ENCODE results near the gene CYTH2. TPM values are rescaled to one million over a fixed set of nuclear protein-coding genes. Genes with fewer than 3 reads are reported as not detected.

Gene CYTH2
- total RNA-seq, 1 donor = 66.2 TPM

- Histone ChIP-seq H4K20me1 (ENCODE audit: insufficient read depth, low read length) (no peaks in the 10 kb centered on the region), H3K36me3 (ENCODE audit: insufficient read depth, low read length) (no peaks in the 10 kb centered on the region), H2AFZ (ENCODE audit: low read length) (no peak overlapping the region), H3K4me2 (ENCODE audit: insufficient read depth, low read length) (no peak overlapping the region), H3K4me1 (ENCODE audit: insufficient read depth, low read length) (no peaks in the 10 kb centered on the region), H3K27ac (ENCODE audit: low read depth, low read length) (no peak overlapping the region), H3K4me3 (ENCODE audit: insufficient read depth, low read length) (no peak overlapping the region), H3K27me3 (ENCODE audit: insufficient read depth, low read length) (no peaks in the 10 kb centered on the region), H3K79me2 (ENCODE audit: insufficient read depth, low read length) (no peaks in the 10 kb centered on the region), H3K9me3 (ENCODE audit: low read depth, low read length) (no peaks in the 10 kb centered on the region)
- no peak for TF ChIP-seq CTCF (IDR thresholded peaks at IDR 0.05; ENCODE audit: extremely low read depth, low read depth, low read length)
- DNase-seq (ENCODE audit: insufficient read length, low spot score, missing footprints) = peak; percentile 41
Observed at GRCh38 chr19:48433337-48433736, 35.8 kb upstream of the CYTH2 start.

- Histone ChIP-seq H3K27ac (ENCODE audit: low read depth, low read length) (no peak overlapping the region), H3K4me1 (ENCODE audit: insufficient read depth, low read length) (no peaks in the 10 kb centered on the region), H3K27me3 (ENCODE audit: insufficient read depth, low read length) (no peaks in the 10 kb centered on the region), H3K79me2 (ENCODE audit: insufficient read depth, low read length) (no peaks in the 10 kb centered on the region), H3K9me3 (ENCODE audit: low read depth, low read length) (no peaks in the 10 kb centered on the region), H3K4me2 (ENCODE audit: insufficient read depth, low read length) (no peak overlapping the region), H2AFZ (ENCODE audit: low read length) (no peak overlapping the region), H3K36me3 (ENCODE audit: insufficient read depth, low read length) (no peaks in the 10 kb centered on the region), H4K20me1 (ENCODE audit: insufficient read depth, low read length) (no peaks in the 10 kb centered on the region), H3K4me3 (ENCODE audit: insufficient read depth, low read length) (no peak overlapping the region)
- DNase-seq (ENCODE audit: insufficient read length, low spot score, missing footprints) = no peak
- no peak for TF ChIP-seq CTCF (IDR thresholded peaks at IDR 0.05; ENCODE audit: extremely low read depth, low read depth, low read length)
Observed at GRCh38 chr19:48436586-48436985, 32.6 kb upstream of the CYTH2 start.

- H3K27ac ChIP-seq (ENCODE audit: low read depth, low read length) = no peak overlapping the region
- no peak overlapping the region for H3K4me3 ChIP-seq (ENCODE audit: insufficient read depth, low read length)
- peaks cover 16% of the 10 kb centered on the region for H3K4me1 ChIP-seq (ENCODE audit: insufficient read depth, low read length)
- peak; percentile 60 for DNase-seq (ENCODE audit: insufficient read length, low spot score, missing footprints)
- no peaks in the 10 kb centered on the region for H4K20me1 ChIP-seq (ENCODE audit: insufficient read depth, low read length)
- no peak overlapping the region for H2AFZ ChIP-seq (ENCODE audit: low read length)
- no peaks in the 10 kb centered on the region for H3K36me3 ChIP-seq (ENCODE audit: insufficient read depth, low read length)
- no peak for TF ChIP-seq CTCF (IDR thresholded peaks at IDR 0.05; ENCODE audit: extremely low read depth, low read depth, low read length)
- H3K27me3 ChIP-seq (ENCODE audit: insufficient read depth, low read length) = peaks cover 5% of the 10 kb centered on the region
- no peak overlapping the region for H3K4me2 ChIP-seq (ENCODE audit: insufficient read depth, low read length)
- peaks cover 8% of the 10 kb centered on the region for H3K79me2 ChIP-seq (ENCODE audit: insufficient read depth, low read length)
- H3K9me3 ChIP-seq (ENCODE audit: low read depth, low read length) = no peaks in the 10 kb centered on the region
Observed at GRCh38 chr19:48441360-48442050, 27.7 kb upstream of the CYTH2 start.

GRCh38 chr19:48442116-48443035 lies 26.8 kb upstream of the CYTH2 start:
- Histone ChIP-seq H3K4me3 (ENCODE audit: insufficient read depth, low read length) (no peak overlapping the region), H3K27me3 (ENCODE audit: insufficient read depth, low read length) (peaks cover 5% of the 10 kb centered on the region), H3K27ac (ENCODE audit: low read depth, low read length) (no peak overlapping the region), H3K4me1 (ENCODE audit: insufficient read depth, low read length) (peaks cover 18% of the 10 kb centered on the region), H4K20me1 (ENCODE audit: insufficient read depth, low read length) (no peaks in the 10 kb centered on the region), H3K36me3 (ENCODE audit: insufficient read depth, low read length) (peaks cover 2% of the 10 kb centered on the region), H3K9me3 (ENCODE audit: low read depth, low read length) (no peaks in the 10 kb centered on the region), H3K4me2 (ENCODE audit: insufficient read depth, low read length) (no peak overlapping the region), H2AFZ (ENCODE audit: low read length) (no peak overlapping the region), H3K79me2 (ENCODE audit: insufficient read depth, low read length) (peaks cover 13% of the 10 kb centered on the region)
- DNase-seq (ENCODE audit: insufficient read length, low spot score, missing footprints) = peak; percentile 81
- no peak for TF ChIP-seq CTCF (IDR thresholded peaks at IDR 0.05; ENCODE audit: extremely low read depth, low read depth, low read length)

Measured in osteoblast (primary cell).